Fibroblast of skin of right quadriceps (primary cell): ENCODE measurements around the gene HCLS1.
"Not testable (repeated sequence)": the region's sequence is repeated elsewhere in the genome, so short reads cannot be mapped to it uniquely, and the experiment has no call there.

ENCODE experiments used
- DNase-seq: peaks from one replicate; pipeline ENCODE4 v3.0.0-alpha.2; 2013

The HCLS1 gene

DNA sequence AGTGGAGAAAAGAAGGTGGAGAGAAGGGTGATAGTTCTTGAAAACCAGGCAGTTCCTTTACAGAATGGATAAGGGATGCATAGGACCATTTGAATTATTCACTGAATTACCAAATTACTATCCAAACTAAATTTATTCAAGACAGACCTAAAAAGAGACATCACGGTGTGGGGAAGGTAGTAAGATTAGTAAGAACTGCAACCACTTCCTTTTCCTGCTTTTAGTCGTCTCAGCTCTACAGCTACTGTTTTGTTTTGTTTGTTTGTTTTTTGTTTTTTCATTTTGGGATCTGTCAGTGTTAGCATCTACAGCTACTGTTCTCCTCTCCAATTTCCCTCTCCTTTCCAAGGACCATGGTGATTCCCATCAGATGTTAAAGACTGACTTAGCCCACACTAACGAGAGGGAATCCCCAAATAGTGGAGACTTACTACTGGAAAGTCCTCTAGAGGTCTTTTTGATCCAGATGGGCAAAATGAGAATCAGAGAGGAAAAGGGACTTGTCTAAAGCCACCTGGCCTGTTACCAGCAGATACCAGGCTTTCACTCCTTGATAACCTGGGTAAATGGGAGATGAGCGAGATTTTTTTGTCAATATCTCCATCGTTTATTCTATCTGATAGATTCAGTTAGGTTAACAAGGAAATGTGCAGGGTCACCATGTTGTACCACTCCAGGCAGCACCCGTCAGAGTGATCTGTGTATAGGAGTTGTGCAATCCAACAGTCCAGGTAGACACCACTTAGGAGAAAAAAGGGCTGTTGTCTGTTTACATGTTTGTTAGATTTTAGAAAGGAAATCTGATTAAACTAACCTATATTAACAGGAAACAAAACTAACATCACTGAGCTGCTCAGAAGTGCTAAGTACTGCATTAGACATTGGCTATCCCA lies 6.0 kb downstream of the HCLS1 start:
- no peak for DNase-seq

DNA sequence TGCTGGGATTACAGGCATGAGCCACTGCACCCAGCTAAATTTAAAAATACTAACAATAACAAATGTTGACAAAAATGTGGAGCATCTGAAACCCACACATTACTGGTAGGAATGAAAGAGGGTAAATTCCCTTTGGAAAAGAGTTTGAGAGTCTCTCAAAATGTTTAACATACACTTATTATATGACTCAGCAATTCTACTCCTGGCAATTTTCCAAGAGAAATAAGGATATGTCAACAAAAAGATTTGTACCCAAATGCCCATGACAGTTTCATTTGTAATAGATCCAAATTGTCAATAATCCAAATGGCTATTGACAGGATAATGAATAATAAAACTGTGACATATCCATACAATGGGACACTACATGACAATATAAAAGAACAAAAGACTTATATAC lies 9.0 kb downstream of the HCLS1 start:
- DNase-seq, result no peak

DNA sequence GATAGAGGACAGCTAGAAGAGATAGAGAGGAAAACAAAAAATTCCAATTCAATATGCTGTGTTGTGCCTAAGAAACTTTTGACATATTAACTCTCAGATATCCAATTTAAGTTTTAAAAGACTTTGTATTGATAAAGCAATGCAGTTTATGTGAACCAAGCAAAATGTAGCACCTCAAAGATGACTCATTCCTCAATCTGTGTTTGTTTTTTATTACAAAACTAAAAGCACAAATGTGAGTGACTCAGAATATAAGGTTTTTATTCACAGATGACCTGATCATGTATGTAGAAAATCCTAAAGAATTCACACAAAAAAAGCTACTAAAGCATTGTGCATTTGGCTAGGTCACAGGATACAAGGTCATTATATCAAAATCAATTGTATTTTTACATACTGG lies 11.1 kb downstream of the HCLS1 start:
- no peak for DNase-seq

DNA sequence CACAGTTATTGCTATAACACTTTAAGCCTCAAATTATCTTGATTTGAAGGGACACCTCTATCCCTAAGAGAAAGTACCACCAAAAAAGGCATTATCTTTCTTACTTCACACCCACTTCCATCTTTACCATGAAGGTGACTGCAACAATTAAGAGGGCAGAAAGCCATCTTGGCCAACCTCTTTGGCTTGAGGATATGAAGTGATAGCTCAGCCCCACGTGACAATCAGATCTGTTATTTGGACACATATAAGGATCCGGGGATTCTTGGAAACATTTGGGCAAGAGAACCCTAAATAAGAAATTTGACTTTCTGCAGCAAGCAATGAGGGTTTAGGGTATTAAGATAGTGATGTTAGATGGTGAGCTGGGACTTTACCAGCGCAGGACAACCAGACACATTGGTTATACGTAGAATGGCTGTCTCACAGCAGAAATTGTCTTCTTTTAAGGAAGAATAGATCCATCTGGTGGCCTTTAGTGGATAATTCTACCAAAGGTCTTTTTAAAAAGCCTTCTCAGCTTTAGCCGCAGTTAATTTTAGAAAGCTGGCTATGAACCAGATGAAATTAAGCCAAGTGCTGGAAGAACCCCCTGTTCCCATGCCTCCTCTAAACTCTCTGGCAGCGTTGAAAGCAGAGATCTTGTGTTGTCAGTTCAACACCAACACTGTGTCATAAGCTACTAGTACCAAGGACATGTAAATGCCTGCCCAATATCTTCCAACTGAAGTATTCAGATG lies 12.3 kb downstream of the HCLS1 start:
- no peak for DNase-seq

GRCh38 chr3:121645054-121645453 lies 15.6 kb downstream of the HCLS1 start:
- no peak for DNase-seq

- DNase-seq, result no peak
Measured at GRCh38 chr3:121642601-121643314, 17.9 kb downstream of the HCLS1 start.

GRCh38 chr3:121641127-121641526 lies 19.6 kb downstream of the HCLS1 start:
- DNase-seq, result no peak

- DNase-seq, result no peak
Measured at GRCh38 chr3:121637922-121638321, 22.8 kb downstream of the HCLS1 start.

DNA sequence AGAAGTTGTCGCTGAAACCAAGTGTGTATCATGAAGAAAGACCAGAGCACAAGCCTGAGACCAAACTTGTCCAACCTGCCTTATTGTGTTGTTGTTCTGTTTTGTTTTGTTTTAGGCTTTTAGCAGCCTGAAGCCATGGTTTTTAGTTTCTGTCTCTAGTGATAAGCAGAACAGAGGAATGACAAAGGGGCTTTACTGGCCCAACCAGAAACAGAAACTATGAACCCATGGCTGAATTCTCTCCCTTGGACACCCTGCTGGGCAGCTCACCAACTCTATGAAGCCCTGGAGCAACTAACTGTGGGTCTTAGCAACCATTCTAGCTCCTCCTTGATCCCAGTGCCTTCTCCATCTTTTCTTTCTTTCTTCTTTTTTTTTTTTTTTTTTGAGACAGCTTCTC lies 30.3 kb downstream of the HCLS1 start:
- DNase-seq, result no peak

- no peak for DNase-seq
Measured at GRCh38 chr3:121629601-121630000, 31.1 kb downstream of the HCLS1 start.

DNA sequence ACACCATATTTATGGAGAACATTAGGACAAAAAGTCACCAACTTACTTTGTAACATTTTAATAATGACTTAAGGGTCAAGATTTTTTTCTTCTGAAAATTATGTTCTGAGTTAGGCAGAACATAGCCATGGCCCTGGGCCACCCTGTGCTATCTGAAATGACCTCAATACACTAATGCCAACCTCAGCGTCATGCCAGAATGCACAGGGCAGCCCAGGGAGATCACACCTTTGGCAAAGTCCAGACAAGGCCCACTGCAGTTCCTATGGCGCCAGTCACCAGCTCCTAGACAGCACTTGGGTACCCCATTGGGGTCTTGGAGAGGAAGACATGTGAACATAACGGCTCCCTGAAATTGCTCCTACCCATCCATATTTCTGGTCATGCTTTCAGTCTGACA lies 33.1 kb downstream of the HCLS1 start:
- DNase-seq, result no peak

DNA sequence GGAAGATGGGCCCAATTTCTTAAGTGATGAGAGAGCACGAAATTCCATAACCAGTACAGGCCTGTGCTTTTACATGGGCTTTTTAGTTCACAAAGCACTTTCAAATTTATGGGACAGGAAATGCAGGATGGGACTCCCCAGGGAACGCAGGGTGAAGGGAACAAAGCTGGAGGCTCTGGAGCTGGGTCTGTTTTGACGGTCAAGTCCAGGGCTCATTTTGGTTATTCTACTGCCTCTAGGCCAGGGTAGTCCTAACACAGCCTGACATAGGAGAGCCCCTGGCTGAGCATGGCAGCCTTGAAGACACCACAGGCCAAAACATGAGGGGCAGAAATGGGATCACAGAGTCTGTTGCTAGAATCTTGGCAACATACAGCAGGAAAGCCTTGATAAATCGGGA lies 33.5 kb downstream of the HCLS1 start:
- DNase-seq, result no peak

DNA sequence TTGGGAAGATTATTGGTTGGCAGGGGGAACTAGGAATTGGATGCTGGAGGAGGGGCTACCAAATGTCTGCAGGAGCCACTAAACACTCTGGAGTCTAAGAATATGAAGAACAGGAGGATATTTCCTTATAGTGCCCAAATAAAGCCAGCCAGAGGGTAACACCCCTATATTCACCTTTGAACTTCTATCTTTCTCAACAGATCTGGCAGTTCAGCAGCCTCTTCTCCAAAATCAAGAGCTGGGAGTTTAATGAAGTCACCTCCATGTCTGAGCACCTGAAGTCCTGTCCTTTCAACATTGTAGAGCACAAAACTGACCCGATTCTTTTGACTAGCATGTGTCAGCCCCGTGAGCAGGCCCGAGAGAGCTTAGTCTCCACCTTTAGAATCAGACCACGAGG lies 34.2 kb downstream of the HCLS1 start:
- DNase-seq, result no peak

DNA sequence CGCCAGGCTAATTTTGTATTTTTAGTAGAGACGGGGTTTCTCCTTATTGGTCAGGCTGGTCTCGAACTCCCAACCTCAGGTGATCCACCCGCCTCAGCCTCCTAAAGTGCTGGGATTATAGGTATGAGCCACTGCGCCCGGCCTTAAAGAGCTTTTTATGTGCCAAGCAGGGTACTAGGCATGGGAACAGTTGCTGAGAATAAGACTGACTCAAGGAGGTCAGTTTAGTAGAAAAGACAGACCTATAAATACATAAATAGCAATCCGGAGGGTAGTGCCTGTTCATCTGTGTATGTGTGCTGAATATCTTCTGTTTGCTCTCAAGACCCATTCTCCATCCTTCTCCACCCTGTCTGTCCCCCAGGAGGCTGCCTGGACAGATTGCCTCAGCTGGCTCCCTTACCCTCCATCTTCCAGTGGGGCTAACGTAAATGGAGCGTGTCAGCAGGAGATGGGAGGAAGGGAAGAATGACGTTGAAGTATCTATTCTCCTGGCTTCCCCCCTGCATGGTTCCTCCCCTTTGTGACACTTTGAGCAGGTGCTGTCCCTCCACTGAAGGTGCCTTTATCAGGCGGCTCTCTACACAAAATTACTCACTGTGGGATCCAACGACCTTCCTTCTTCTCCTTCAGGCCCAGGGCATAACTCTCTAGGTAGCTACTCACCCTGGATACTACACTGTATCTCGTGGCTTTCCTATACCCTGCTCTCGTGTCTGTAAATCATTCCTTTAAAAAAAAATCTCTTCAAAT lies 36.4 kb downstream of the HCLS1 start:
- DNase-seq, result no peak

DNA sequence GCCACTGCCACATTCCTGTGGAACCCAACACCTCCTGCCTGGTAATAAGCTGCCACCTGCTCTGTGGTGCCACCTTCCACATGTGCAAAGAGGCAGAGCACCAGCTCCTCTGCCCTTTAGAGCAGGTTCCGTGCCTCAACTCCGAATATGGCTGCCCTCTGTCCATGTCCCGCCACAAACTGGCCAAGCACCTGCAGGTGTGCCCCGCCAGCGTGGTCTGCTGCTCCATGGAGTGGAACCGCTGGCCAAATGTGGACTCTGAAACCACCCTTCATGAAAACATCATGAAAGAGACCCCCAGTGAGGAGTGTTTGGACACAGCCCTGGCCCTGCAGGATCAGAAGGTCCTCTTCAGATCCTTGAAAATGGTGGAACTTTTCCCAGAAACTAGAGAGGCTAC lies 39.2 kb downstream of the HCLS1 start:
- no peak for DNase-seq

DNA sequence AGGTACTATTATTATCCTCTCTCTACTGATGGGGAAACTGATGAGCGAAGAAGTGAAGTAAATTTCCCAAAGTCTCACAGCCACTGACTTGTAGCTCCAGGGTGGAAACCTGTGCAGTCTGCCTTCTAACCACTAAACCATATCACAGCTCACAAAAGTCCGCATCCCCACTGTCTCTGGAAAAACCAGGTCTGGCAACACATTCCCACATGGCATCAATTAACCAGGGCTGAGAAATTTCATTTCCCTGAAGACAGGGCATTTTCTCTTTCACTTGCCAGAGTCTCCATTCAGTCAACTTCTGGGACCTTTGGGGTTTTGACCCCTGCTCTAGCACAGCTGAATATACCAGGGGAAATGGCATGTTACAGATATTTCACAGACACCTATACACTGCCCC lies 41.0 kb downstream of the HCLS1 start:
- DNase-seq, result no peak

- DNase-seq, result no peak
Measured at GRCh38 chr3:121606106-121606505, 54.6 kb downstream of the HCLS1 start.

GRCh38 chr3:121604759-121605158 lies 55.9 kb downstream of the HCLS1 start:
- no peak for DNase-seq

GRCh38 chr3:121601212-121601812 lies 59.4 kb downstream of the HCLS1 start:
- DNase-seq, result no peak

DNA sequence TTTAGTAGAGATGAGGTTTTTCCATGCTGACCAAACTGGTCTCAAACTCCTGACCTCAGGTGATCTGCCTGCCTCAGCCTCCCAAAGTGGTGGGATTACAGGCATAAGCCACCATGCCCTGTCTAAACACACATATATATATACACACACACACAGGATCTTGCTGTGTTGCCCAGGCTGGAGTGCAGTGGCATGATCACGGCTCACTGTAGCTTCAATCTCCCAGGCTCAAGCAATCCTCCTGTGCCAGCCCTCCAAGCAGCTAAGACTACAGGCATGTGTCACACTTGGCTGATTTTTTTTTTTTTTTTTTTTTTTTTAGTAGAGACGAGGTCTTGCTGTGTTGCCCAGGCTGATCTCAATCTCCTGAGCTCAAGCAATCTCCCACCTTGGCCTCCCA lies 60.8 kb downstream of the HCLS1 start:
- DNase-seq, result not testable (repeated sequence)

- no peak for DNase-seq
Measured at GRCh38 chr3:121598564-121598963, 62.1 kb downstream of the HCLS1 start.

GRCh38 chr3:121595765-121596406 lies 64.8 kb downstream of the HCLS1 start:
- no peak for DNase-seq
